Retinal pigment epithelial cell (primary cell): Measurements from ENCODE around the gene SCUBE1.
A peak's percentile ranks its signal among the peaks of the same experiment; 100 is the strongest.

ENCODE experiments used
- DNase-seq: peaks from one replicate; pipeline ENCODE4 v3.0.0-alpha.2; 2010; ENCODE audit warnings: low read depth
- H3K4me3 ChIP-seq: 2 replicates; pipeline ENCODE4 v1.5.1; 2011; ENCODE audit warnings: mild to moderate bottlenecking, low read length, control low read depth, moderate library complexity
- CTCF ChIP-seq: conservative IDR thresholded peaks from 2 replicates; pipeline ENCODE4 v1.5.1; 2011; ENCODE audit warnings: low read depth, low read length, control low read depth, inconsistent platforms

The SCUBE1 gene

GRCh38 chr22:43329061-43329460, 14.1 kb downstream of the SCUBE1 start:
- no peak for DNase-seq
- TF ChIP-seq CTCF = no peak
- no peak overlapping the region for H3K4me3 ChIP-seq

- no peak for DNase-seq
- TF ChIP-seq CTCF = no peak
- H3K4me3 ChIP-seq = no peak overlapping the region
Measured at GRCh38 chr22:43327157-43327438, 16.1 kb downstream of the SCUBE1 start.

- TF ChIP-seq CTCF = no peak
- H3K4me3 ChIP-seq = no peak overlapping the region
- peak; percentile 92 for DNase-seq
Measured at GRCh38 chr22:43326331-43327156, 16.6 kb downstream of the SCUBE1 start.

- H3K4me3 ChIP-seq = no peak overlapping the region
- DNase-seq = no peak
- TF ChIP-seq CTCF = no peak
Measured at GRCh38 chr22:43325176-43325575, 18.0 kb downstream of the SCUBE1 start.

- DNase-seq = no peak
- H3K4me3 ChIP-seq = no peak overlapping the region
- no peak for TF ChIP-seq CTCF
Measured at GRCh38 chr22:43320943-43321900, 21.9 kb downstream of the SCUBE1 start.

- TF ChIP-seq CTCF = no peak
- peak; percentile 34 for DNase-seq
- H3K4me3 ChIP-seq = no peak overlapping the region
Measured at GRCh38 chr22:43319661-43320486, 23.3 kb downstream of the SCUBE1 start.
